IPS-18a (cell line): ENCODE results near the gene NCAPG2.

Source experiments
- H3K27ac ChIP-seq: one replicate; pipeline ENCODE4 v1.5.1; 2013; ENCODE audit warnings: low read length
- H3K27me3 ChIP-seq: one replicate; pipeline ENCODE4 v1.6.1; 2013; ENCODE audit warnings: mild to moderate bottlenecking, low read length; ENCODE audit not compliant: control insufficient read depth, insufficient read depth
- H3K36me3 ChIP-seq: one replicate; pipeline ENCODE4 v1.6.1; 2013; ENCODE audit warnings: low read depth, low read length; ENCODE audit not compliant: control insufficient read depth
- H3K4me1 ChIP-seq: one replicate; pipeline ENCODE4 v1.6.1; 2013; ENCODE audit warnings: low read depth, low read length; ENCODE audit not compliant: control insufficient read depth
- H3K4me3 ChIP-seq: one replicate; pipeline ENCODE4 v1.5.1; 2013; ENCODE audit warnings: low read length
- H3K9ac ChIP-seq: one replicate; pipeline ENCODE4 v1.6.1; 2013; ENCODE audit warnings: mild to moderate bottlenecking, low read length, moderate library complexity
- H3K9me3 ChIP-seq: one replicate; pipeline ENCODE4 v1.6.1; 2013; ENCODE audit warnings: low read depth, low read length; ENCODE audit not compliant: control insufficient read depth

The NCAPG2 gene

GRCh38 chr7:158617737-158618128 is 86.9 kb downstream of the NCAPG2 start:
- Histone ChIP-seq H3K4me3 (no peak overlapping the region), H3K9me3 (no peaks in the 10 kb centered on the region), H3K36me3 (no peaks in the 10 kb centered on the region), H3K9ac (no peak overlapping the region), H3K27me3 (no peaks in the 10 kb centered on the region), H3K27ac (no peak overlapping the region), H3K4me1 (peaks cover 20% of the 10 kb centered on the region)

GRCh38 chr7:158616050-158616449 is 88.6 kb downstream of the NCAPG2 start:
- Histone ChIP-seq H3K27ac (no peak overlapping the region), H3K4me3 (no peak overlapping the region), H3K27me3 (no peaks in the 10 kb centered on the region), H3K36me3 (no peaks in the 10 kb centered on the region), H3K4me1 (peaks cover 20% of the 10 kb centered on the region), H3K9ac (no peak overlapping the region), H3K9me3 (no peaks in the 10 kb centered on the region)

DNA sequence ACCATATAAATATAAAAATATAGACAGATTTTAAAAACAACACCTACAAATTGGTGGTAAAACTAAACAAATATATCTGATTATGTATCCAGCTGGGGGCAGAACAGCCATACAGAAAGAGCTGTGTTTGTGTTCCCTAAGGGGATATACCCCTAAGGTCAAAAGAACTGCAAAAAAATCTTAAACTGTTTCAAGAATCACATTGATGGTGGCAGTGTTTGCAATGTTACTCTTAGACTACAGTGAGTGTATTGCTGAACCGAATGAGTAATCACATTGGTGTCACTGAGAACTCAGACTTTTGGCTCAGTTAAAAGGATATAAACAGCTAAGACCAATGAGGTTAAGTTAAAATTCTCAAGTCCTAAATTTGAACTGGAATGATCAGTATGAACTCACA is 89.9 kb downstream of the NCAPG2 start:
- H3K4me1 ChIP-seq, result peaks cover 18% of the 10 kb centered on the region
- H3K36me3 ChIP-seq, result no peaks in the 10 kb centered on the region
- H3K27ac ChIP-seq, result no peak overlapping the region
- no peaks in the 10 kb centered on the region for H3K27me3 ChIP-seq
- H3K4me3 ChIP-seq, result no peak overlapping the region
- no peak overlapping the region for H3K9ac ChIP-seq
- H3K9me3 ChIP-seq, result no peaks in the 10 kb centered on the region

GRCh38 chr7:158613481-158613880 is 91.1 kb downstream of the NCAPG2 start:
- no peak overlapping the region for H3K4me3 ChIP-seq

DNA sequence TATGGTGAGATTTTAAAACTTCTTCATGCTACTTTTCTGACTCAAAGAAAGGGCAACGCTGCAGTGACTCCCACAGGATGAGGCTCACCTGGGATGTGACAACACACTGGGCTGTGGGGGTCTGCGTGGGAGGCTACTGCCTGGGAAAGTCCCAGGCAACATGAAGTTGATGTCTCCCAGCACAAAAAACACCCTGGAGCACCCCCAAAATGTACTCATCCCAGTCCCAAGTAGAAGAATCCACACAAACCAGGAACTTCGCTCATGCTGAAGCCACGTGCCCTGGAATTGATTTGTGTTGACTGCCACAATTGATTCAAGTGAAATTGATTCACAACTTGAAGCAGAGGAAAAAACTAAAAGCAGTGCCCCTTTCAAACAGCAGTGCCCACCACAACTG is 92.1 kb downstream of the NCAPG2 start:
- H3K4me3 ChIP-seq, result no peak overlapping the region
- H3K27me3 ChIP-seq, result no peaks in the 10 kb centered on the region
- no peak overlapping the region for H3K9ac ChIP-seq
- no peak overlapping the region for H3K27ac ChIP-seq
- H3K9me3 ChIP-seq, result no peaks in the 10 kb centered on the region
- peaks cover 9% of the 10 kb centered on the region for H3K4me1 ChIP-seq
- H3K36me3 ChIP-seq, result peaks cover 7% of the 10 kb centered on the region

More at GRCh38 chr7:158613481-158613880, 91.1 kb downstream of the NCAPG2 start:
- H3K36me3 ChIP-seq, result no peaks in the 10 kb centered on the region
- H3K9ac ChIP-seq, result no peak overlapping the region
- H3K4me1 ChIP-seq, result peaks cover 15% of the 10 kb centered on the region
- no peak overlapping the region for H3K27ac ChIP-seq
- H3K27me3 ChIP-seq, result no peaks in the 10 kb centered on the region
- no peaks in the 10 kb centered on the region for H3K9me3 ChIP-seq

GRCh38 chr7:158611541-158611940 is 93.1 kb downstream of the NCAPG2 start:
- no peaks in the 10 kb centered on the region for H3K27me3 ChIP-seq
- H3K4me1 ChIP-seq, result peaks cover 4% of the 10 kb centered on the region
- peaks cover 12% of the 10 kb centered on the region for H3K36me3 ChIP-seq
- no peak overlapping the region for H3K4me3 ChIP-seq
- no peaks in the 10 kb centered on the region for H3K9me3 ChIP-seq
- H3K9ac ChIP-seq, result no peak overlapping the region
- no peak overlapping the region for H3K27ac ChIP-seq

- Histone ChIP-seq H3K9me3 (no peaks in the 10 kb centered on the region), H3K36me3 (peaks cover 18% of the 10 kb centered on the region), H3K4me3 (no peak overlapping the region), H3K27me3 (no peaks in the 10 kb centered on the region), H3K4me1 (no peaks in the 10 kb centered on the region), H3K27ac (no peak overlapping the region), H3K9ac (no peak overlapping the region)
Measured at GRCh38 chr7:158609313-158609974, 95.2 kb downstream of the NCAPG2 start.

- Histone ChIP-seq H3K4me1 (no peaks in the 10 kb centered on the region), H3K4me3 (no peak overlapping the region), H3K36me3 (peaks cover 18% of the 10 kb centered on the region), H3K27ac (no peak overlapping the region), H3K9me3 (no peaks in the 10 kb centered on the region), H3K27me3 (no peaks in the 10 kb centered on the region), H3K9ac (no peak overlapping the region)
Measured at GRCh38 chr7:158607563-158607962, 97.0 kb downstream of the NCAPG2 start.

GRCh38 chr7:158606671-158607424 is 97.8 kb downstream of the NCAPG2 start:
- H3K4me3 ChIP-seq, result no peak overlapping the region
- no peak overlapping the region for H3K9ac ChIP-seq
- H3K36me3 ChIP-seq, result peaks cover 18% of the 10 kb centered on the region
- no peaks in the 10 kb centered on the region for H3K27me3 ChIP-seq
- no peak overlapping the region for H3K27ac ChIP-seq
- H3K9me3 ChIP-seq, result no peaks in the 10 kb centered on the region
- H3K4me1 ChIP-seq, result no peaks in the 10 kb centered on the region

GRCh38 chr7:158606129-158606528 is 98.5 kb downstream of the NCAPG2 start:
- peaks cover 18% of the 10 kb centered on the region for H3K36me3 ChIP-seq
- H3K4me1 ChIP-seq, result no peaks in the 10 kb centered on the region
- H3K9ac ChIP-seq, result no peak overlapping the region
- no peaks in the 10 kb centered on the region for H3K9me3 ChIP-seq
- H3K27me3 ChIP-seq, result no peaks in the 10 kb centered on the region
- H3K27ac ChIP-seq, result no peak overlapping the region
- no peak overlapping the region for H3K4me3 ChIP-seq

DNA sequence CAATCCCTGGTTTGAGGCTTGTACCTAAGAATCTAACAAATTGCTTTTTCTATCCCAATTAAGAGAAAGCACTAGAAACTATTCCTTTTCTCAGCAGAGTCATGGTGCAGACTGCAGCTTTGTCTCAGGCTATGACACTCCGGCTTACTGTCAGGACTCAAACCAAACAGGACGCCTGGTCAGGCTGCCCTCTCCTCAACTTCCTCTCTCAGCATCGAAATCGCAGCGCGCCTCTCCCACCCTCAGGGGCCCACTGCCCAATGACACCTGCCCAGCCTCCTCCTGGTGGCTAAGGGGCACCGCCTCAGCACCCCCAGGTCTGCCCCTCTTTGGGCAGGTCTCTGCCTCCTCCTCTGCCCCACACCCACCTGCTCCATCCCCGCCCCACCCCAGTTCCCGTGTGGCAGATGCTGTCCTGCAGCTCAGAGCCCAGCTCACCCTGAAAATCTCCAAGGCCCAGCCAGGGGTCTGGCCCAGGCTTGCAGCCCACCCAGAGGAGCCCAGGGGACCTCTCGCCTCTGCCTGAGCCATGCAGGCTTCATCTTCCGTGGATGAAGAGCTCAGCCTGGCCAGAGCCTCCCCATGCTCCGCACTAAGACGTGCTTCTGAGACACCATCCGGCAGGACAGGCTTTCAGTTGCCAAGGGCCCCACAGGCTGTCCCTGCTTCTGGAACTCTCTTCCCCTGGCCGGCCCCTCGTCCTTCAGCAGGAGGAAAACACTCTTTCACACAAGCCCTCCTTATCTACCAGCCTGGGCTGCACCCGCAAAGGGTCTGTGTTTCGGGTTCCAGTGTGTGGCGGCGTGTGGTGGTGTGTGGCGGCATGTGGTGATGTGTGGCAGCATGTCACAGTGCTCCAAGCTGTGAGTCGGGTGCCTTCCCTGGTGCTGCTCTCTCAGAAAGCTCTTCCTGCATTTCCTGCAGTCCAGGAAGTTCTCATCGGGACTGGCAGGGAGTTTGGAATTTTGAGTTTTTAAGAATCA is 100.5 kb downstream of the NCAPG2 start:
- no peaks in the 10 kb centered on the region for H3K27me3 ChIP-seq
- peaks cover 18% of the 10 kb centered on the region for H3K36me3 ChIP-seq
- no peak overlapping the region for H3K27ac ChIP-seq
- no peak overlapping the region for H3K4me3 ChIP-seq
- H3K9ac ChIP-seq, result no peak overlapping the region
- H3K9me3 ChIP-seq, result no peaks in the 10 kb centered on the region
- no peaks in the 10 kb centered on the region for H3K4me1 ChIP-seq
